Panc1 (cell line): ENCODE measurements around the gene KMT2D. TPM values are rescaled to one million over a fixed set of nuclear protein-coding genes. Genes with fewer than 3 reads are reported as not detected.

ENCODE experiments used
- ATAC-seq: fragments of 200-7000 bp; cut with Tn5 transposase; 2 replicates; pipeline ENCODE4 v1.9.1; 2020; ENCODE audit warnings: mild to moderate bottlenecking, moderate library complexity
- BruUV-seq: library from RNA; stranded (reverse); fragments of 400-500 nt; replicated peaks from 2 replicates; lab custom pipeline; 2021; lab: Mats Ljungman, UMichigan
- CTCF ChIA-PET: fragments of 300-600 bp; sonication (Branson Sonifier 250); formaldehyde crosslinking; loops from one replicate; lab custom pipeline; 2022; ENCODE audit warnings: antibody characterized with exemption; lab: Charles Lee
- POLR2A ChIA-PET: fragments of 300-600 bp; sonication (Branson Sonifier 250); formaldehyde crosslinking; loops from one replicate; lab custom pipeline; 2022; ENCODE audit warnings: antibody characterized with exemption; lab: Charles Lee
- DNase-seq: peaks from one replicate; pipeline ENCODE4 v3.0.0-alpha.2; 2010; ENCODE audit warnings: low read depth, low spot score
- H3K27ac ChIP-seq: 2 replicates; pipeline ENCODE4 v1.5.1; 2011; ENCODE audit warnings: mild to moderate bottlenecking, low read length, inconsistent platforms
- H3K27me3 ChIP-seq: fragments of 200-500 bp; sonication (Bioruptor generic); 2 replicates; pipeline ENCODE4 v1.6.0; 2014; ENCODE audit warnings: low read length, inconsistent platforms; ENCODE audit not compliant: control insufficient read depth, insufficient read depth
- H3K36me3 ChIP-seq: fragments of 200-500 bp; sonication (Bioruptor generic); 2 replicates; pipeline ENCODE4 v1.5.1; 2014; ENCODE audit warnings: inconsistent platforms, mild to moderate bottlenecking, low read length, moderate library complexity; ENCODE audit not compliant: control insufficient read depth, insufficient read depth
- H3K4me1 ChIP-seq: 2 replicates; pipeline ENCODE4 v1.5.1; 2011; ENCODE audit warnings: inconsistent platforms, mild to moderate bottlenecking, low read length, moderate library complexity; ENCODE audit not compliant: control insufficient read depth, insufficient read depth
- H3K4me3 ChIP-seq, 2 experiments: 2 replicates each; pipeline ENCODE4 v1.5.1; 2011 to 2012; ENCODE audit warnings: low read depth in 2 of 2, low read length in 2 of 2, mild to moderate bottlenecking in 2 of 2, inconsistent platforms in 1 of 2, moderate library complexity in 1 of 2
- H3K9me3 ChIP-seq: fragments of 200-500 bp; sonication (Bioruptor generic); 2 replicates; pipeline ENCODE4 v1.5.1; 2014; ENCODE audit warnings: low read depth, mild to moderate bottlenecking, inconsistent platforms, low read length, moderate library complexity; ENCODE audit not compliant: control insufficient read depth, insufficient read depth
- CTCF ChIP-seq: fragments of 450-650 bp; IDR thresholded peaks from 2 replicates; pipeline ENCODE4 v1.5.1; 2017; ENCODE audit warnings: mild to moderate bottlenecking
- POLR2AphosphoS5 ChIP-seq: IDR thresholded peaks from 2 replicates; pipeline ENCODE4 v1.6.1; 2012; ENCODE audit warnings: mild to moderate bottlenecking, low read depth, low read length, moderate library complexity
- REST ChIP-seq, 2 experiments: IDR thresholded peaks; 2 replicates each; pipeline ENCODE4 v1.6.1; 2011 to 2012; ENCODE audit warnings: low read depth in 2 of 2, control low read depth in 1 of 2, low read length in 1 of 2, mild to moderate bottlenecking in 1 of 2, moderate library complexity in 1 of 2; ENCODE audit not compliant: insufficient read depth in 1 of 2
- SIN3A ChIP-seq: IDR thresholded peaks from 2 replicates; pipeline ENCODE4 v1.6.1; 2012; ENCODE audit warnings: low read depth, mild to moderate bottlenecking, low read length, moderate library complexity, borderline replicate concordance; ENCODE audit not compliant: insufficient read depth
- TCF7L2 ChIP-seq: IDR thresholded peaks from 2 replicates; pipeline ENCODE4 v1.6.1; 2011; ENCODE audit warnings: mild to moderate bottlenecking, low read depth, low read length, inconsistent platforms
- in situ Hi-C: cut with HindIII; loops from 2 replicates; pipeline ENCODE4 v1.10.0; 2016; ENCODE audit warnings: low sequenced_read_pairs, low pct_unique_long_range_greater_than_20kb
- intact Hi-C: fragments of 100-400 bp; cut with micrococcal nuclease; formaldehyde crosslinking; loops from one replicate; pipeline ENCODE4 v1.10.0; 2022; ENCODE audit not compliant: unreplicated experiment
- total RNA-seq: library from RNA; stranded (reverse); gene quantifications from one replicate; pipeline ENCODE4 v1.2.1, GENCODE V29; 2021; ENCODE audit not compliant: unreplicated experiment

Gene KMT2D
- total RNA-seq, 1 experiment from 2014 or later = 64.7 TPM

GRCh38 chr12:49105504-49106084 lies 45.0 kb upstream of the KMT2D start:
- no peak for ATAC-seq

GRCh38 chr12:49104822-49105221 lies 44.2 kb upstream of the KMT2D start:
- no peaks in the 10 kb centered on the region for H3K27me3 ChIP-seq
- intact Hi-C loops = no loop called here
- no peak for ATAC-seq
- peaks cover 10% of the 10 kb centered on the region for H3K4me1 ChIP-seq
- no peak overlapping the region for H3K27ac ChIP-seq
- CTCF ChIA-PET = no interaction called here
- peaks cover 2% of the 10 kb centered on the region; the same call in 1 of the 2 replicates for H3K36me3 ChIP-seq
- no peak overlapping the region for H3K4me3 ChIP-seq
- no peaks in the 10 kb centered on the region for H3K9me3 ChIP-seq
- no TSS peak for BruUV-seq
- no peak for DNase-seq
- in situ Hi-C loops = no loop called here
- POLR2A ChIA-PET = interaction anchor here (0.7 kb wide), 1 partner anchor 9 kb away, joined by 8 read pairs; no protein-coding TSS in a partner anchor
- TF ChIP-seq TCF7L2 (no peak), REST (IDR thresholded peaks at IDR 0.05; ENCODE audit: insufficient read depth in 1 of 2, low read depth in 2 of 2, low read length in 1 of 2) (0 out of 4 replicates have a peak, but pooled peaks of 1 of the 2 experiments have one; percentile 16)

More at GRCh38 chr12:49105504-49106084, 45.0 kb upstream of the KMT2D start:
- BruUV-seq = no TSS peak
- ChIA-PET CTCF (no interaction called here), POLR2A (no interaction called here)
- Histone ChIP-seq H3K27ac (no peak overlapping the region), H3K4me1 (peaks cover 10% of the 10 kb centered on the region), H3K27me3 (no peaks in the 10 kb centered on the region), H3K9me3 (no peaks in the 10 kb centered on the region), H3K36me3 (no peaks in the 10 kb centered on the region; the same call in 1 of the 2 replicates), H3K4me3 (no peak overlapping the region)
- intact Hi-C loops = no loop called here
- in situ Hi-C loops = no loop called here
- no peak for DNase-seq
- TF ChIP-seq CTCF (no peak), TCF7L2 (no peak), REST (IDR thresholded peaks at IDR 0.05; ENCODE audit: insufficient read depth in 1 of 2, low read depth in 2 of 2, low read length in 1 of 2) (no peak), SIN3A (no peak), POLR2AphosphoS5 (no peak)
